GM21447 (cell line): ENCODE results near the gene GDPD5.

ENCODE experiments used
- ATAC-seq: cut with Tn5 transposase; IDR thresholded peaks from one replicate; pipeline ENCODE4 v1.9.1; 2021; ENCODE audit not compliant: unreplicated experiment

GDPD5 gene

GRCh38 chr11:75450236-75450635, 75.5 kb downstream of the GDPD5 start:
- no peak for ATAC-seq

GRCh38 chr11:75449776-75450175, 76.0 kb downstream of the GDPD5 start:
- no peak for ATAC-seq

GRCh38 chr11:75449271-75449670, 76.5 kb downstream of the GDPD5 start:
- no peak for ATAC-seq

GRCh38 chr11:75447415-75447814, 78.3 kb downstream of the GDPD5 start:
- no peak for ATAC-seq

- ATAC-seq, result no peak
Observed at GRCh38 chr11:75445315-75445953, 80.3 kb downstream of the GDPD5 start.

- ATAC-seq, result no peak
Observed at GRCh38 chr11:75443043-75443442, 82.7 kb downstream of the GDPD5 start.

- ATAC-seq, result no peak
Observed at GRCh38 chr11:75442161-75442885, 83.4 kb downstream of the GDPD5 start.

- no peak for ATAC-seq
Observed at GRCh38 chr11:75441804-75442132, 84.0 kb downstream of the GDPD5 start.

- no peak for ATAC-seq
Observed at GRCh38 chr11:75440960-75441803, 84.6 kb downstream of the GDPD5 start.

GRCh38 chr11:75439495-75440120, 86.1 kb downstream of the GDPD5 start:
- no peak for ATAC-seq

GRCh38 chr11:75439026-75439425, 86.7 kb downstream of the GDPD5 start:
- no peak for ATAC-seq

- no peak for ATAC-seq
Observed at GRCh38 chr11:75437966-75438659, 87.6 kb downstream of the GDPD5 start.

- ATAC-seq, result no peak
Observed at GRCh38 chr11:75436806-75437205, 88.9 kb downstream of the GDPD5 start.

GRCh38 chr11:75435571-75435925, 90.2 kb downstream of the GDPD5 start:
- ATAC-seq, result no peak

GRCh38 chr11:75434886-75435570, 90.7 kb downstream of the GDPD5 start:
- ATAC-seq, result no peak

GRCh38 chr11:75434051-75434450, 91.7 kb downstream of the GDPD5 start:
- ATAC-seq, result no peak

- no peak for ATAC-seq
Observed at GRCh38 chr11:75433443-75433842, 92.3 kb downstream of the GDPD5 start.

- ATAC-seq, result no peak
Observed at GRCh38 chr11:75432911-75433321, 92.8 kb downstream of the GDPD5 start, which contains the start of gene KLHL35. TSS of gene KLHL35 (minus strand) at chr11:75433203. CDS start at chr11:75430629, 2,574 bp downstream.

GRCh38 chr11:75431533-75432525, 93.9 kb downstream of the GDPD5 start:
- ATAC-seq, result no peak
